Coronary artery (tissue), 2 donors: Measurements from ENCODE around the gene RNF11.

Experiments
- DNase-seq: peaks from one replicate; pipeline ENCODE4 v3.0.0-alpha.2; 2017; ENCODE audit warnings: low spot score
- H3K27ac ChIP-seq, 2 donors: fragments of 200-600 bp; sonication (generic); one replicate each; pipeline ENCODE4 v1.5.1; 2016 to 2019
- H3K4me3 ChIP-seq: fragments of 200-600 bp; sonication (generic); 2 replicates; pipeline ENCODE4 v1.5.1; 2016; ENCODE audit warnings: mild to moderate bottlenecking, moderate library complexity
- TF ChIP-seq, protein P1 (sequence below): fragments of 200-600 bp; sonication (generic); IDR thresholded peaks from one replicate; pipeline ENCODE4 v1.5.1; 2019; ENCODE audit warnings: antibody characterized with exemption

The RNF11 gene

DNA sequence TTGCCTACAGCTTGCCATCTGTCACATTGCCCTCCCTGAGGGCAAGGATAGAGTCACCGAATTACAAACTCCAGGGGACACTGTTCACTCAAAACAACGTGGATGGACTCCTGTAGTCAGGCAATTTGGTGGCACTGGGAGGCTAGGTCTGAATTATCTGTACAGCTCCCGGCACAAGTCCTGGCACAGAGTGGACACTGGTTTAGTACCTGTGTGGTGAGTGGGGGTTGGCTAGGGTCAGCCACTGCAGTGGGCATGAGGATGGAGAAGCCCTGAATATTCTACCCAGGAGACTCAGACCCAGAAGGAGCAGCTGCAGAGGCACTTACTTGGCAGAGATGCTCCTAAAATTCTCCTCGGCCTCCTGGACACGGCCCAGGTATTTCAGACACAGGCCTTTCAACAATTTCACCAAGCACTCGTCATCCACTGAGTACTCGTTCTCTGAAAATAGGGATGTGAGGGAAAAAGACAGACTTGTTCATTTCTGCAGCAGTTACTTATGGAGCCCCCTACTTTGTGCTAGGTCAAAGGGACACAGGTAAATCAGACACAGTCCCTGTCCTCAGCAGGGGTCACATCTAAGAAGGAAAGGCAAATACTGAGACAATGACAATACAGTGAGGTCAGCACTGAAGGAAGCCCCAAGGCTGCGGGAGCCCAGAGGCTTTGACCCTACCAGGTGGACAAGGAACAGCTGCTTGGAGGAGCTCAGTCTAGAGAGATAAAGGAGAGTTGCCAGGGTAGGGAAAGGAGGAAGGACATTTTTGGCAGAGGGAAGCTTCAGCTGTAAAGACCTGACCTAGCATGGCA is 53.8 kb downstream of the RNF11 start:
- TF ChIP-seq, protein P1, sequence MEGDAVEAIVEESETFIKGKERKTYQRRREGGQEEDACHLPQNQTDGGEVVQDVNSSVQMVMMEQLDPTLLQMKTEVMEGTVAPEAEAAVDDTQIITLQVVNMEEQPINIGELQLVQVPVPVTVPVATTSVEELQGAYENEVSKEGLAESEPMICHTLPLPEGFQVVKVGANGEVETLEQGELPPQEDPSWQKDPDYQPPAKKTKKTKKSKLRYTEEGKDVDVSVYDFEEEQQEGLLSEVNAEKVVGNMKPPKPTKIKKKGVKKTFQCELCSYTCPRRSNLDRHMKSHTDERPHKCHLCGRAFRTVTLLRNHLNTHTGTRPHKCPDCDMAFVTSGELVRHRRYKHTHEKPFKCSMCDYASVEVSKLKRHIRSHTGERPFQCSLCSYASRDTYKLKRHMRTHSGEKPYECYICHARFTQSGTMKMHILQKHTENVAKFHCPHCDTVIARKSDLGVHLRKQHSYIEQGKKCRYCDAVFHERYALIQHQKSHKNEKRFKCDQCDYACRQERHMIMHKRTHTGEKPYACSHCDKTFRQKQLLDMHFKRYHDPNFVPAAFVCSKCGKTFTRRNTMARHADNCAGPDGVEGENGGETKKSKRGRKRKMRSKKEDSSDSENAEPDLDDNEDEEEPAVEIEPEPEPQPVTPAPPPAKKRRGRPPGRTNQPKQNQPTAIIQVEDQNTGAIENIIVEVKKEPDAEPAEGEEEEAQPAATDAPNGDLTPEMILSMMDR, result no peak
- Histone ChIP-seq H3K27ac (no peak overlapping the region), H3K4me3 (no peak overlapping the region)
- DNase-seq, result no peak

DNA sequence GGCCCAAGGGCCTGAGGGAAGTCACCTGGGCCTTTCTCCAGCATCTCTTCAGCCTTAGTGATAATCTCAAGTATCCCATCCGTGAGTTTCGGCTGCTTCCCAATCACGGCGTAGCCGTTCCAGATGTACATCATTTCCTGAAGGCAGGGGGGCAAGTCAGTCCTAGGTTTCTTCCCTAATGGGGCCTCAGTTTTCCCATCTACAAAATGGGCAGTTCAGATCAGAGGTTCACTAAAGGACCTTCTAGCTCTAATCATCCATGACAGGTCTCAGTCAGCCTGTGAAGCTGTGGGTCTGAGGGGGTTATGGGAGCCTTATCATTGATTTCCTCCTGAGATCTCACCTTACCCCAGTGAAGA is 54.4 kb downstream of the RNF11 start:
- no peak overlapping the region for H3K27ac ChIP-seq
- DNase-seq, result no peak
- H3K4me3 ChIP-seq, result no peak overlapping the region
- TF ChIP-seq, protein P1, result no peak

DNA sequence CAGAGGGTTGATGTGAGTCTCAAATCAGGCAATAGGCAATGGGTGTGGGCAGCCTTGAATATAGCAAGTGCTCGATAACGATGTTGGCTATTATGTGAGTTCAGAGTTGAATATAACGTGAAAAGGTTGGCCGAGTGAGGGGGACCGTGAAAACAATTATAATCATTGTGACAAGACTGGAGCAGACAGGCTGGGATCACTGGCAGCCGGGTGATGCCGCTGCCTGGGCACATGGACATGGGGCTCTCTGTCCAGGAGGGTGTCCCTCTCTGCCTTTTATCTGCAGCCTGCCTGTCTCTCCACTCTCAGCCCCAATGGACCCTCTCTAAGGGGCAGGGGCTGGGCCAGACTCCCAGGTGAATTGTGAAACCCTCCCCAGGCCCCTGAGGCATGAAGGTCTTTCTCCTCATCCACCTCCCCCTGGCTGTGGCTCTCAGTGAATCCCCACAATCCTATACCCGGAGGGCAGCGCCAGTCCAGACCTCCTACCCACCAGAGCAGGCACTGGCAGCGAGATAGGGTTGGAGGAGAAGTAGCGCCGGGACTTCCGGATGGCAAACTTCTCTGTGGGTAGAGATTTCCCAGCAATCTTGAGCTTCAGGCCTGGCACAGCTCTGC is 57.9 kb downstream of the RNF11 start:
- peak; percentile 63 for DNase-seq
- TF ChIP-seq, protein P1, result no peak
- Histone ChIP-seq H3K4me3 (no peak overlapping the region), H3K27ac (no peak overlapping the region)

DNA sequence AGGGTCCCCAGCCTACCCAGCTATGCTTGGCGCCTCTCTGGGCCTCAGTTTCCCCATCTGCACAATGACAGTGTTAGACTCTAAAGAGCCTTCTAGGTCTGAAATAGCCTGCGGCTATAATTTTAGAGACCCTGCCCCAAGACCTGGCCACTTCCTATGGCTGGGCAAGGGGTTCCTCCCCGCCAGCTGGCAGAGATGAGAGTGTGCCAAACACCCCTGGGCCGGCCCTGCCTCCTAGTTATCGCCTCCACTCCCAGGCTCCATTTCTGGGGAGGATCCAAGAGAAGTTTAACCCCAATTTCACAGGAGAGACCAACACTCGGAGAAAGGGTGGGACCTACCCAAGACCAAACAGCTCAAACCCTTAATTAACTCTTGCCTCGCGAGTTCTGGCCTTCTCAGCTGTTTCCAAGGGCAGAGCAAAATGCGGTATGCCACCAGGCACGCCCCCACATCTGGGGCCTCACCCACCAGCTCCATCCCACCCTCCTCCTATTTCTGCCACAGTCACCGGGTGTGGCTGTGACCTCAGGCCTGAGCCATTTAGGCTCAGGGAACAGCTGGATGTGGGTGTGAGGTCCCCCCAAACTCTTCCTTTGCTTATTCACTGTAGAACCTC is 58.6 kb downstream of the RNF11 start:
- no peak overlapping the region for H3K4me3 ChIP-seq
- TF ChIP-seq, protein P1, result no peak
- peak; percentile 53 for DNase-seq

DNA sequence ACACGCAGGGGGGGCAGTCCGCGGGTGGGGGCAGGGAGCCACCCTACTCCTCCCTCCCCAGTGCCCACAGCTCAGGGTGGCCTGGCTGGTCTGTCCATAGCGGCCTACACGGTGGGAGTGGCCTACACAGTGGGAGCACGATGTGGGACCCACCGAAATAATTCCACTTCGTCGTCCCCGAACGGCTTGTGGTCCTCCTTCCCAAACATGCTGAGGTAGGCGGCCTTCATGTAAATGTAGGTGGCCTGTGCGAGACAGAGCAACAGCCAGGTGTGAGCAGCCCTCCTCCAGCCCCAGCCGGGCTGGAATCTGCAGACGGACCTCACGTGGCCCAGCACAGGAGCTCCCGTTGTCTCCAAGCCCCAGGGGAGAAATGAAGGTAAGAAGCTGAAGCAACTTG is 59.9 kb downstream of the RNF11 start:
- peak; percentile 70 for DNase-seq
- TF ChIP-seq, protein P1, result no peak

More for the DNA sequence above, 58.6 kb downstream of the RNF11 start:
- no peak overlapping the region for H3K27ac ChIP-seq

DNA sequence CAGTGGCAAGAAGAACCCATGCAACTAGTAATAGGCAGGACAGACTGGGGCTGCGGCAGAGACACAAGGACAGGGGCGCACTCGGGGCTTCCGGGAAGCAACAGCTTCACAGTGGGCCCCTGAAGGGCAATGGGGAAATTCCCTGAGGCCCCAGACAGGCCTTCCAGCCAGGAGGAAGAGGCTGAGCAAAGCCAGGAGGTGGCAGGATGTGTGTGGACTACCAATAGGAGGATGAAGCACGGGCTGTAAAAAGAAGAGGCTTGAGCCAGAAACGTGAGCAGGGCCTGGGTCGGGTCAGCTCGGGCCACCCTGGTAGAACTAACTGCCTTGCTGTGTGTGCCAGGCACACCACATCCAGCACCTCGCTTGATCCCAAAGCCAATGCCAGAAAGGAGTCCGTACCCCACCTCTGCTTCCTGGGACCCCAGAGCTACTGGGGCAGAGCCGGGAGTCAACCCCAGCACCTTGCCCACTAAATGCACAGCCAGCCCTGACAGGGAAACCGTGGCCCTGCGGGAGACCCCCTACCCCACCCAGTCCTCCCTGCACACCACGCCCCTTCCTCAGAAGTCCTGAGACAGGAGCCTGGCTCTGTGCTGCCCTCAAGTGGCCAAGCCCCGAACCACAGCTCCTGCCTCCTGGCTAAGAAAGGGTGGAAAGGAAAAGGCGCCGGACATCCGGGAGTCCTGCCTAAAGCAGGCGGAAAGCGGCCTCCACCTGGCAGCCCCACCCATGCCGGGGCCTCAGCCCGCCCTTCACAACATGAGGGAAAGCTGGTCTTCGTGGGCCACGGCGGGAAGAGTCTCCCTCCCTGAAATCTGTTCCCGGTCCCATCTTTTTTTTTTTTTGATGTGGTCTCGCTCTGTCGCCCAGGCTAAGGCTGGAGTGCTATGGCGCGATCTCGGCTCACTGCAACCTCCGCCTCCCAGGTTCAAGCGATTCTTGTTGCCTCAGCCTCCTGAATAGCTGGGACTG is 60.6 kb downstream of the RNF11 start:
- H3K27ac ChIP-seq, result peak overlapping the region in 1 of 2 donors; percentile 12
- TF ChIP-seq, protein P1, result peak; percentile 85
- H3K4me3 ChIP-seq, result peak overlapping the region; percentile 69
- DNase-seq, result peak; percentile 84

More for the DNA sequence above, 59.9 kb downstream of the RNF11 start:
- H3K27ac ChIP-seq, result no peak overlapping the region
- no peak overlapping the region for H3K4me3 ChIP-seq
